ENCODE measurements around the gene IGSF9. TPM values are rescaled to one million over a fixed set of nuclear protein-coding genes. Genes with fewer than 3 reads are reported as not detected.

Gene IGSF9
- total and polyA plus RNA-seq, 2 of the 4 experiments (the other 2 are of a cell fraction) = 0.05 TPM; not detected in 1

- intact Hi-C loops (cut with micrococcal nuclease) = no loop called here
- BruUV-seq (replicated peaks) = no TSS peak
- H3K18ac ChIP-seq (ENCODE audit: low read depth, low read length) = no peak overlapping the region
- H3K27ac ChIP-seq (ENCODE audit: insufficient read depth, low read length) = no peak overlapping the region
- H2AK9ac ChIP-seq (replicated peaks; ENCODE audit: low read depth, low read length, poor library complexity) = no peak overlapping the region
- H3K56ac ChIP-seq (ENCODE audit: extremely low read depth, insufficient read depth, low read length) = no peak overlapping the region
- H3K4ac ChIP-seq (ENCODE audit: low read depth, low read length) = no peak overlapping the region
- H3K36me3 ChIP-seq (ENCODE audit: control insufficient read depth, insufficient read depth, low read length) = no peaks in the 10 kb centered on the region
- H2AK5ac ChIP-seq (ENCODE audit: low read depth, low read length) = no peak overlapping the region
- H3K9me3 ChIP-seq (ENCODE audit: control insufficient read depth, insufficient read depth, low read length) = no peaks in the 10 kb centered on the region
- no peak for TF ChIP-seq SMC3 (IDR thresholded peaks at IDR 0.05; ENCODE audit: low read depth, low read length)
- TF ChIP-seq CEBPB (IDR thresholded peaks at IDR 0.05; ENCODE audit: low read depth, low read length) = no peak
- no peak for TF ChIP-seq ELK1 (IDR thresholded peaks at IDR 0.05; ENCODE audit: borderline replicate concordance, low read depth, low read length)
- no peak for TF ChIP-seq CTCF (conservative IDR thresholded peaks at IDR 0.05; ENCODE audit: low read depth, low read length)
- TF ChIP-seq MAFK (IDR thresholded peaks at IDR 0.05; ENCODE audit: low read depth, low read length) = no peak
- no peak for TF ChIP-seq POLR2A (IDR thresholded peaks at IDR 0.05; ENCODE audit: low read depth, low read length)
- TF ChIP-seq, protein P1, sequence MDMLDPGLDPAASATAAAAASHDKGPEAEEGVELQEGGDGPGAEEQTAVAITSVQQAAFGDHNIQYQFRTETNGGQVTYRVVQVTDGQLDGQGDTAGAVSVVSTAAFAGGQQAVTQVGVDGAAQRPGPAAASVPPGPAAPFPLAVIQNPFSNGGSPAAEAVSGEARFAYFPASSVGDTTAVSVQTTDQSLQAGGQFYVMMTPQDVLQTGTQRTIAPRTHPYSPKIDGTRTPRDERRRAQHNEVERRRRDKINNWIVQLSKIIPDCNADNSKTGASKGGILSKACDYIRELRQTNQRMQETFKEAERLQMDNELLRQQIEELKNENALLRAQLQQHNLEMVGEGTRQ (IDR thresholded peaks at IDR 0.05; ENCODE audit: low read depth, low read length) = no peak
- no peak for TF ChIP-seq MXI1 (IDR thresholded peaks at IDR 0.05; ENCODE audit: borderline replicate concordance, low read depth, low read length)
- no peak for TF ChIP-seq RCOR1 (IDR thresholded peaks at IDR 0.05; ENCODE audit: insufficient replicate concordance, low read length)
- H4K5ac ChIP-seq (ENCODE audit: low read depth, low read length) = no peak overlapping the region
- no peak overlapping the region for H3K14ac ChIP-seq (replicated peaks; ENCODE audit: low read depth, low read length)
- in situ Hi-C loops (cut with MboI; ENCODE audit: low sequenced_read_pairs) = loop anchor here (10.0 kb wide), 1 partner anchor 444 kb away; no protein-coding TSS in a partner anchor
- WGBS, 2 experiments (ENCODE audit: extremely low coverage in 2 of 2, insufficient read length in 1 of 2) = no CpG with 5 or more reads among the region's 8 CpGs
- H2BK120ac ChIP-seq (ENCODE audit: low read depth, low read length) = no peak overlapping the region
- no peak overlapping the region for H4K8ac ChIP-seq (ENCODE audit: low read depth in 2 of 2, low read length in 2 of 2)
- no peak overlapping the region for H4K91ac ChIP-seq (ENCODE audit: insufficient read depth, low read depth, low read length)
- DNase-seq (no peak), ATAC-seq (ENCODE audit: low read depth) (no peak)
- H3K9ac ChIP-seq (ENCODE audit: low read depth, low read length) = no peak overlapping the region
- no peak overlapping the region for H2BK20ac ChIP-seq (ENCODE audit: low read depth, low read length)
- 0 out of 2 replicates have a peak, but pooled peaks cover 3% of the 10 kb centered on the region for H3K9me1 ChIP-seq (ENCODE audit: insufficient read depth, low read length)
- dilution Hi-C loops (cut with HindIII; ENCODE audit: low sequenced_read_pairs, unreplicated experiment) = no loop called here
- H4K20me1 ChIP-seq (ENCODE audit: insufficient read depth, low read length) = no peaks in the 10 kb centered on the region
- POLR2A ChIA-PET (ENCODE audit: unreplicated experiment) = no interaction called here
- CTCF ChIA-PET = interaction anchor here (1.1 kb wide), 1 partner anchor 77 kb away, joined by 4 read pairs; no protein-coding TSS in a partner anchor
- H2BK15ac ChIP-seq (ENCODE audit: low read depth, low read length) = no peak overlapping the region
- H2BK5ac ChIP-seq (ENCODE audit: low read depth, low read length, poor library complexity, severe bottlenecking) = no peak overlapping the region
- 0 out of 4 replicates have a peak, but pooled peaks cover 0 to 4% of the 10 kb centered on the region in 2 experiments for H3K79me1 ChIP-seq (ENCODE audit: low read depth in 1 of 2, low read length in 2 of 2)
- H2AFZ ChIP-seq (replicated peaks; ENCODE audit: low read length, poor library complexity) = peak overlapping the region; percentile 34
- peaks cover 8% of the 10 kb centered on the region; the same call in 1 of the 2 replicates for H3K27me3 ChIP-seq (ENCODE audit: control insufficient read depth, insufficient read depth, low read length)
- no peak overlapping the region for H3K4me3 ChIP-seq (ENCODE audit: insufficient read depth, low read depth, low read length)
- H3K4me2 ChIP-seq (ENCODE audit: low read depth, low read length) = no peak overlapping the region
- H3K23ac ChIP-seq (ENCODE audit: low read depth, low read length) = no peak overlapping the region
- peaks cover 4% of the 10 kb centered on the region for H3K4me1 ChIP-seq (ENCODE audit: control insufficient read depth, insufficient read depth, low read length)
Observed at GRCh38 chr1:159930634-159931033, 14.8 kb downstream of the IGSF9 start.

All from IMR-90 (cell line).